Activated T-cell treated with anti-CD3 and anti-CD28 coated beads for 48 hours (primary cell): ENCODE data around the gene CTBP1.
"Not testable (repeated sequence)": the region's sequence is repeated elsewhere in the genome, so short reads cannot be mapped to it uniquely, and the experiment has no call there.

Experiments
- DNase-seq: peaks from one replicate; pipeline ENCODE4 v3.0.0-alpha.2; 2020; ENCODE audit warnings: low read depth

CTBP1 gene

DNA sequence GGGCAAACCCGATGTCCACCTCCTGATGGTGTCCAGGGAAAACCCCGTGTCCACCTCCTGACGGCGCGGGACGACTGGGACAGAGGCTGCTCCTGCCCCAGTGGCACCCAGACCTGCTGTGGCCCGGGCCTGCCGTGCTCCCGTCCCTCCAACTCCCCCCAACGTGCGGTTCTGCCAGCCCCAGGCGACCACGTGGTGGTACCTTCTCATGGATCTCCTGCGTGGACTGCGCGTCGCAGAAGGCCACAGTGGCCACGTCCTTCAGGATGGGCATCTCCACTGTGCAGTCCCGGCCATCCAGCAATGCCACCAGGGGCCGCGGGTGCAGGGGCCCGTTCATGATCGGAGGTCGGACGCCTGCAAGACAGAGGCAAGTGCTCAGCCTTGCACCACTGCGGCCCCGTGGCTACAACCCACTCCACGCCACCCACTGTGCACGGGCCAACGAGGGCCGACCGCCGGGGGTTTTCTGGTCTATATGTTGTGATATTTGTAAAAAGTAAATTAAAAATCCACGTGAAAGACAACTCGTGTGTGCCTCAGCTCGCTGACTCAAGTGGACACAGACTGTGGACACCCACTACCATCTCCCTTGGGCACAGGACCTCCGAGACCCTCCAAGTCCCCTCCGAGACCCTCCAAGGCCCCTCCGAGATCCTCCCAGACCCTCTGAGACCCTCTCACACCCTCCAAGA, 10.8 kb downstream of the CTBP1 start:
- no peak for DNase-seq

DNA sequence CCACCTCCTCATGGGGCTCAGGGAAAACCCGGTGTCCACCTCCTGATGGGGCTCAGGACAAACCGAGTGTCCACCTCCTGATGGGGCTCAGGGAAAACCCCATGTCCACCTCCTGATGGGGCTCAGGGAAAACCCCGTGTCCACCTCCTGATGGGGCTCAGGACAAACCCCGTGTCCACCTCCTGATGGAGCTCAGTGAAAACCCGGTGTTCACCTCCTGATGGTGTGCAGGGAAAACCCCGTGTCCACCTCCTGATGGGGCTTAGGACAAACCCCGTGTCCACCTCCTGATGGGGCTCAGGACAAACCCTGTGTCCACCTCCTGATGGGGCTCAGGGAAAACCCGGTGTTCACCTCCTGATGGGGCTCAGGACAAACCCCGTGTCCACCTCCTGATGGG, 11.7 kb downstream of the CTBP1 start:
- not testable (repeated sequence) for DNase-seq

DNA sequence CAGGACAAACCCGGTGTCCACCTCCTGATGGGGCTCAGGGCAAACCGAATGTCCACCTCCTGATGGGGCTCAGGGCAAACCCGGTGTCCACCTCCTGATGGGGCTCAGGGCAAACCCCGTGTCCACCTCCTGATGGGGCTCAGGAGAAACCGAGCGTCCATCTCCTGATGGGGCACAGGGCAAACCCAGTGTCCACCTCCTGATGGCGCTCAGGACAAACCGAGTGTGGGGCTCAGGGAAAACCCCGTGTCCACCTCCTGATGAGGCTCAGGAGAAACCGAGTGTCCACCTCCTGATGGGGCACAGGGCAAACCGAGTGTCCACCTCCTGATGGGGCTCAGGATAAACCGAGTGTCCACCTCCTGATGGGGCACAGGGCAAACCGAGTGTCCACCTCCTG, 12.1 kb downstream of the CTBP1 start:
- DNase-seq: not testable (repeated sequence)

DNA sequence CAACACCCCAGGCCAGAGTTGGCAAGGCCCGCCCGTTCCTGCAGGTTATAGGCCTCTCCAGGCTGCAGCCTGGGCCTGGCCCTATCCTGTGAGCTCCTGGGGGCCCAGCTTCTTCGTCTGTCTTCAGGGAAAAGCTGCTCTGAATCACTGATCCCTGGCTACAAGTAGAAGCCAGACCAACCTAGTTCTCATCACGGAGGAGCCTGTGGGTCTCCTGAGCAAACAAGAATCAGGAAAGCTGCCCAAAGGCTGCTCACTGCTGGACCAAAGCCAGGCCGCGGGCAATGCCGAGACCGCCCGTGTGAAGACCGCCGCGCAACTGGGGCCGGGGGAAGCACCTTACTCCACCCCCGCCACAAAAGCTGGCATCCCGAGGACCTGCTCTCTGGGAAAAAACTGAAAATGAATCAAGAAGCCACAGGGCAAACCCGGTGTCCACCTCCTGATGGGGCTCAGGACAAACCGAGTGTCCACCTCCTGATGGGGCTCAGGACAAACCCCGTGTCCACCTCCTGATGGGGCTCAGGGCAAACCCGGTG, 12.8 kb downstream of the CTBP1 start:
- no peak for DNase-seq

DNA sequence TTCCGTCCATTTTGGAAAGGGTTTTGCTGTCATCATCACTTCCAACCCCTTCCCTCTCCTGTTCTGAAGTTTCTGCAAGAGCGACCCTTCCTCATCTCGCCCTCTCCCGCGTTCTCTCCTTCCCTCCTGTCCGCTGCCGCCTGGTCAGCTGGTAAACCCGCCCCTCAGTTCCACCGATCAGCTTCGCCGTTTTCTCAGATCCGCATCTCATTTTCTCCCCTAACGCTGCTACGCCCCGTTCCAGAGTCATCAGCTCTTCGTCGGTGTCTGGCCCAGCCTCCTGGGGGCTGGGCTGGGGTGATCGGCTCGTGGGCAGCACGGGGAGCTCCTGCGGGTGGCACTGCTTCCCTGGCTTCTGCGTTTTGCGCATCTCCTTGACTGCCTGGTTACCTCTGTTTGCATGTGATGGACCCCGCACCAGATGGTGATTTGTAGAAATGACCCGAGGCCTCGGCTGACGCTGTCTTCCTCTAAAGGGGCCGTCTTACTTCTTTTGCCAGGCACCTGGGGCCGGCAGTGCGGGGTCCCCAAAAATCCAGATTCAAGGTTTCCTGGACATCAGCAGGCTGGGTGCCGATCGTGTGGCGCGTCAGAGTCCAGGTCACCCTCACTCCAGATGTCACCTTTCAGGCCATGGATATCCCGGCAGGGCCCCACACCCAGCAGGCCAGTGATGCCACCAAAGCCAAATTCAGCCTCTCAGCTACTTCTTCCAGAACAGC, 13.4 kb downstream of the CTBP1 start:
- DNase-seq: no peak

DNA sequence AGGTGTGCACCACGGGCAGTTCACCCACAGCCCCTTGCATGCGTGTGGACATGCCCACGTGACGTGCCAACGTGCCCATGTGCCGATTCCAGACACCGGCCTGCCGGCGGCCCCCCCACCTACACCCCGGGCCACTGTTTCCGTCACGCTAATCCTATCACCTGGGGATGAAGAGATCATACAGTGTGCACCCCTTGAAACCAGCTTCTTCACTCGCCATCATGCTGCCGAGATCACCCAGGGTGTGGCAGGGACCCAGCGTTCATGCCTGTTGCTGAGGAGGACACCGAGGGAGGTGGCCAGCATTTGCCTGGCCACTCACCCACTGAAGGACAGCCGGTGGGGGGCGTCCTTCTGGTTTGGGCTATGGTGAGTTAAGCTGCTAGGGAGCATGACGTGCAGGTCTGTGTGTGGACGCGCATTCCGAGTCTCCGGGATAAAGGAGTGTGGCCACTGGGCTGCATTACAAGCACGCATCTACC, 14.1 kb downstream of the CTBP1 start:
- DNase-seq: no peak

DNA sequence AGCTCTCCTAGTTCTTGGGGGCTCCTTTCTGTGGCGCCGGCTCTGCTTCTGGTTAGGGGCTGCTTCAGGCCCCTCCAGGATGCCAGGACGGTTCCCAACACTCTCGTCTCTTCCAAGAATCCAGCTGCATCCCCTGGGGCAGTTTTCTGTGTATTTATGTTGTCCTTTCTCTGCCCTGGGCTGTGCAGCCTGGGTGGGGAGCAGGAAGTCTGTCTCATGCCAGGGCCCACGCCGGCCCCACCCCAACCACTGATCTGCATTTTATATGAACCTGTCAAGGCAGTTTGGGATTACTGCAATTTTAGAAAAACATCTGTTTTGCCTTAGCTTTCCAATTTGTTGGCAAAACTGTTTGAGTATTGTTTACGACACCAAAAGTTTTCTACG, 14.6 kb downstream of the CTBP1 start:
- DNase-seq: no peak

DNA sequence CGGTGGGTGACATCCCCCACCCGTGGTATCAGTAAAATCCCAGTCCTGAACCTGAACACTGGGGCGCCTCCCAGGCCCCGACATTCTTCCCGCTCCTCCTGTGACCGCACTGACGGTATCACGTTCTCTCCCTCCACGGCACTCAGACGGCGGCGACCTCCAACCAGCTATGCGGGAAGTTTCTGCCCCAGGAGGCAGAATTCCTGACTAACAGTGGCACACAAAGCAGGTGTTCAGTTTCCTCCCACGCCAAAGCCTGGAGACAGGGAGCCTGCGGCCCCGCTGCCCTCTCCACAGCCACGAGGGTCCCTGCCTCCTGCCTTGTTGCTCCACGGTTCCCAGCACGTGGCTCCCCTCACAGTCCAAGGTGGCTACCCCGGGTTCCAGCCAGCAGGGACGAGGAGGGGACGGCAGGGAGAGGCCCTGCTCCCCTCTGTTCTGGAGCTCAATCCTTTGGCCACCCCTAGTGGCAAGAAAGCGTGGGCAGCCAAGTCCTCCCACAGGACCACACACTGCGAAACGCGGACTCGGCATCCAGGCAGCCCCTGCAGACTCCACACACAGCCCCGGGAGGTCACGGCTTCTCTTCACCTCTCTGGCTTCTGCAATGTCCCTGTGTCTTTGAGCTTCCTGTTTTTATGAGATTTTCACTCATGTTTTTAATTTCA, 15.2 kb downstream of the CTBP1 start:
- DNase-seq: no peak

DNA sequence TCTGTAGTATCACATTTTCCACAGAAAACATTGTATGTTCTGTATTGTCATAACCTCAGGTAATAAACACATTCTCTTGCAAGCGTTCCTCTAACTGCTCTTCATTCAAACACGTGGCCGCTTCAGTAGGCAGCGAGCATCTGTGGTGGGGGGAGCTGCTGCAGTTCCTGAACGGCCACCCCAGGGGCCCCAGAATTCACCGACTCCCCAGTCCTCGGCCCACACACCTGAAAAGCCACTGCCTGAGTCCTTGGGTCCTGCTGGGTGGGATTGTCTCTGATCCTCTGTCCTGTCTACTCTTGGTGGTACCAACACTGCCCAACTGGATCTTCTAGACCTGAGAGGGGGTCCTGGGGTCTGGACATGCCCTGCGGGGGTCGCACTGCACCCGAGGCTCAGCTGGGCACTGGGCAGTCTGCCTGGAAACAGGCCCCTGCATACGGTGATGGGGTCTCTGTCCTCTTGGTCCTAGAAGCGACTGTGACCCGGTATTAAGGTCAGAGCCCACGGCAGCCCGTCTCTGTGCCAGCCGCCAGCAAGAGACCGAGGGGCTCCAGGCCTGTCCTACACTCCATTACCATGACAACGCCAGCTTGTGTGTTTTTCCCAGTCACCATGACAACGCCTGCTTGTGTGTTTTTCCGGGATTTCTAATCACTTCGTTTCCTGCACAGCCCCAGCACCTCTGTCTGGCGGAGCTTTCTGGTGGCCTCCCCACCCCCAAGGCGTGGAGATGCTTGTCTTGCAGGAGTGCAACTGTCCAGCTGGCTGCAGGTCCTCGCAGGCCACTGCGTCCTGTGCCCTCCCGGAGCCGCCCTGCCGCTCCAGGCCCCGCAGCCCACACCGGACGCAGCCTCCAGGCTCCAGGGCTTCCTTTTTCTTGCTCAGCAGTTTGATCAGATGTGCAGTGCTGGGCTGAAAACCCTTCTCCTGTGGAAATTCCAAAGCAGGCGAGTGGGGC, 16.0 kb downstream of the CTBP1 start:
- DNase-seq: no peak

DNA sequence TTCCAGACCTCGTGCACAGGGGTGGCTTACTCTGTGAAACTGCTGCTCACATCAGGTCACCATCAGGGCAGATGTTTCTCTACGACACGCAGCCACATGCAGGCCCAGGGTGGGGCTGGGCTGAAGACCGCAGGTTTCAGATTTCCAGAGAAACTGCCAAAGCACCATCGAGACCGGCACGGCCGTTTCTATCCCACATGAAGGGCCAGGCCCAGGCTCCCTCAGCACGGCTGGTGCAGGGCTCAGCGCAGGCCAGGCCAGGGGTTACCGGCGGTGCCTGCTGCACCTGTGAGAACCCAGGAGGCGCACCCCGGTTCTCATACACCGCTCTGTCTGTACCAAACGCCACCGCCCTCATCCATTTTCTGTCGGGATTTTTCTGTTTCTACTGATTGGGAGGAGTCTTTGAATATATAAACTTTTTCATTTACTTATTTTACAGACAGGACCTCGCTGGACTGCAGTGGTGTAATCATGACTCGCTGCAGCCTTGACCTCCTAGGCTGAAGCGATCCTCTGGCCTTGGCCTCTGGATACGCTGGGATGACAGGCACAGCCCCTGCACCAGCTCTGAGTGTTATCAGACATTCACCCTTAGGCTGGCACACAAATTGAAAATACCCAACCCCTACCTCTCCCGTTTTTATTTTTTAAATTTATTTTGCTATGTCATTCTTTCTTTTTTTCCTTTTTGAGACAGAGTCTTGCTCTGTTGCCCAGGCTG, 17.1 kb downstream of the CTBP1 start:
- DNase-seq: no peak

DNA sequence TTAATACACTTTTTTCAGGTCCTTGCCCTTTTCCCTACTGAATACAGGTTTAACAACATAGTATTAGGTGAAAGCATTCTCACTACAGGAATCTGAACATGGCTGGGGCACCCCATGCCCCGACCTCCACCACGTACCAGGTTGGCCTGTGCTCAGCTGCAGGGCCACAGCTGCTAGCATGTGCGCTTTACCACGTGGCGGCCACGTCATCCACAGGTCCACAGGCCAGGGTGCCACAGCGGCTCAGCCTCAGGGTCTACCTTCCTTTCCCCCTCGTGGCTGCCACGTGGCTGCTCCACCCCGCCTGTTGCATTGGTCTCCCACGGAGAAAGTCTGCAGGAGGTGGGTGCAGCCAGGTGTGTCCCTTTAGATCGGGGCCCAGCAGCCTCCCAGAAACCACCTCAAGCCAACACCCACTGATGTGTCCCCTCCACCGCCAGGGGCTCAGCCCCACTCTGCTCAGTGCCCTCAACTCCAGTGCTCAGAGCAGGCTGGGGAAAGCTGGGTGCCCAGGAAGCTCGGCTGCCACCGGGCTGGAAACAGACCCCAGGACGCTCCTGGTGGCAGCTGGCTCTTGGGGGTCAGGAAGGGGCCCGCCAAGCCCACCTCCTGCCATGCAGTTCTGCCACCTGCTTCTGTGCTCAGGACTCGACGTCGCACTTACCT, 17.8 kb downstream of the CTBP1 start:
- DNase-seq: no peak

DNA sequence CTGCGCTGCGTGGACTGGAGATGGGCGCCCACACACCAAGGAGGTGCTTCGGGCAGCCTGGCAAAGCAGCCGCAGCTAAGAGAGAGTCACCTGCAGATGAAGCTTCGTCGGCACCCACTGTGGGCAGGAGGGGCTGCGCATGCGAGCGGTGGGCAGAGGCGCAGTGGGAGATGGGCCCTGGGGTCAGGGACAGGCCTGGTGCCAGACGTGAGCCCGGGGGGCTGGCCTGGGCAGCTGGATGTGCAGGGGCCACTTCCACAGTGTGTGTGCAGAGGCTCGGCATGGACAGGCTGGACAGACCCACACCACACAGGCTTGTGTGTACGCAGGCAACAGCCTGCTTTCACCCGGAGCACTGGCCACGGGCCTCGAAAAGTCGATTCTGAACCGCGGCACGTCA, 18.6 kb downstream of the CTBP1 start:
- no peak for DNase-seq

DNA sequence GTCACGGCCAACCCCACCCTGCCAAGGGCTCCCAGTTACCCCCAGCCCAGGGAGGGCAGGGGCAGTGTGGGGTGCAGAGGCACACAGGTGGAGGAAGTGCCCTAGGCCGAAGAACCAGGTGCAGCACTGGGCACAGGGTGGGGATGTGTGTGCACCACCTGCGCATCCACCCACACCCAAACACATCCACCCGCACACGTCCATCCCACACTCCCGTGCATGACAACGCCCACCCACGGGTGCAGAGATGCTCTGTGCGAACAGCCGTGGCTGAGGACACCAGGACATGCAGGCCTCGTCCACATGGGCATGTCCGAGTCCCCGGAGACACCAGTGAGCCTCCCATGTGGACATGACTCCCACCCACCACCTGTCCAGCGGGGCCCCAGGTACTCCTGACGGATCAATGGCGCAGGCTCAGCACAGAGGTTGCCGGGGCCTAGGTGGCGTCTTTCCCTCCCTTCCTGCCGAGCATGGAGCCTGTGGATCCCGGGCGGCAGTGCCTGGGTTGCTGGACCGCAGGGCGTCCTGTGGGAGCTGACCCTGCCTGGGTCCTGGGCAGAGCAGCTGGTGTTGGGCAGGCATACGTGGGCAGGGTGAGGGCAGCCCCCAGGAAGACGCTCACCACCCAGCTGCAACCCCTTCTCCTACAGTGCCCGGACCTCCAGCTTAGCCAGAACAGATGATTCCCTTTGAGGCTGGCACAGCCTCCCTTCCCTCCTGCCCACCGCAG, 19.6 kb downstream of the CTBP1 start:
- no peak for DNase-seq

DNA sequence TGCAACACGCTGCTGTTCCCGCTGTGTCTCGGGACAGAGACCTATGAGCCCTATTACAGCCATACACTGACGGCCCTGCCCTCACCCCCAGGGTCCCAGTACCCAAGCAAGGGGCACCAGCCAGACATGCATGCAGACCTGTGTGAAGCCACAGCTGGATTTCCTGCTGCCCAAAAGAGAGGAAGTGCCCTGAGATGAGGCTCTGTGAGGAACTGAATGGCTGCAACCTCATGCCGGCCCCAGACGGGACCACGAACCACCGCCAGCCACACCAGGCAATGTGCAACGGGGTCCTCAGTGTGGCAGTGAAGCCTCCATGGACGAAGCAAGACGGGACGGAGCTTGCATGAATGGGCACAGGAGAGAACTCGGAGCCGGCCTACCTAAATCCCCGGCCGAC, 21.1 kb downstream of the CTBP1 start:
- no peak for DNase-seq

DNA sequence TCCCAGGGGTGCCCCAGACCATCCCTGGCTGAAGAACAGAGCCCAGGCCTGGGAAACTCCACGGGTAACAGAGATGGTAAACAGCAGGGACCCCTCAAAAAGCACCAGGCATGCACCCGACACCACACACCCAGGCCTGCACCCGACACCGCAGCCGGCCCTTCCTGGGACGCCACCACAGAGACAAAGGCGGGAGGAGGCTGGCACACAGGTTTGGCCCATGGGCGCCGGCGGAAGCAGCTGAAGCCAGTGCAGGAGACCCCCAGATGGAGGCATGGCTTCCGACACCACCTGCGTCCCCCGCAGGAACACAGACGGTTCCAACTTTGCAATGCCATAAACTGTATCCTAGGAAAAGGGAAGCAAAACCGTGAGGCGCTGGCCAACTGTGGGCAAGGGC, 22.3 kb downstream of the CTBP1 start:
- no peak for DNase-seq

DNA sequence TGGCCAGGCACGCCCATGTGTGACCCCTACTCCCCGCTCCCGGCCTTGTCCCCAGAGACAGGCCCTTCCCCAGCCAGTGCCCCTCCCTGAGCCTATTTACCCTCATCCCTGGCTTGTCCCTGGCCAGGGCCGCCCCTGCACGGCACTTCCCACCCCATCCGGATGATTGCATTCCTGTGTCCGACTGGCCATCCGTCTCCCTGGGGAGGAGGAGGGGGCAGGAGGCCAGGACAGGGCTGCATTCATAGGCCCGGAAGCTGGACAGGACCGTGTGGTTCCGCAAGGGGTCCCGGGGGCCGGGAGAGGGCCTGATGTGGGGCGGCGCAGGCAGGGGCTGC, 22.8 kb downstream of the CTBP1 start:
- no peak for DNase-seq

DNA sequence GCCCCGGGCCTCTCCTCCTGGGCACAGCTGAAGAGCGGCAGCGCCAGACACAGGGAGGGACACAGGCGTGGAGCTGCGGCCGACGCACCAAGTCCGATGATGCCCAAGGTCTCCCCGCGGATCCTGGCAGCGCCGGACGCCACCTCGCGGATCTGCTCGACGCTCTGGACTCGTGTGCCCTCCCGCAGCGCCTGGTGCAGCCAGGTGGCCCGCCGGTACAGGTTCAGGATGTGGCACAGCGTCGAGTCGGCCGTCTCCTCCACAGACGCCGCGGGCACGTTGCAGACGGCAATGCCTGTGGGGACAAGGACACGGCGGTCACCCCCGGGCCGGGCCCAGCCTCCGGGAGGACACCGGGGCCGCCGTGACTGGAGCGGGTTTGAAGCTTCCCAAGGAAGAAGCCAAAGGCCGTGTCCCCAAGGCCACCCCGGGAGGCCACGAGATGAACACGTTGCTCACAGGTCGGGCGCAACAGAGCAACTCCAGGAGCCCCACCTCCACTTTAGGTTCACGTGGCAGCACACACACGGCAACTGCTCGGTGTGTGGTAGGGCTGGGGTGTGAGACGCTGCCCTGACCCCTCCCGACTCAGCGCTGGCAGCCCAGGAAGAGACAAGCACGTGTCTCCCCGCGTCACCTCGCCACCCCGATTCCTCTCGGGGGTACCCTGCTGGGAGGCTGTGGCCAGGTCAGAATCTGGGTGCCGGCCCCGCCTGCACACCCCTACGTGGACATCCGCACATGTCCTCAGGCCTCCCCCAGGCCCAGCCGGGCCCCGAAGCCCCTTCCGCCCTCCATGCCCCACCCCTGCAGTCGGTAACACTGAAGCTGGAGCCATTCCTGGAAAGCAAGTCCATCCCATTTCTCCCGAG, 23.4 kb downstream of the CTBP1 start:
- DNase-seq: no peak

DNA sequence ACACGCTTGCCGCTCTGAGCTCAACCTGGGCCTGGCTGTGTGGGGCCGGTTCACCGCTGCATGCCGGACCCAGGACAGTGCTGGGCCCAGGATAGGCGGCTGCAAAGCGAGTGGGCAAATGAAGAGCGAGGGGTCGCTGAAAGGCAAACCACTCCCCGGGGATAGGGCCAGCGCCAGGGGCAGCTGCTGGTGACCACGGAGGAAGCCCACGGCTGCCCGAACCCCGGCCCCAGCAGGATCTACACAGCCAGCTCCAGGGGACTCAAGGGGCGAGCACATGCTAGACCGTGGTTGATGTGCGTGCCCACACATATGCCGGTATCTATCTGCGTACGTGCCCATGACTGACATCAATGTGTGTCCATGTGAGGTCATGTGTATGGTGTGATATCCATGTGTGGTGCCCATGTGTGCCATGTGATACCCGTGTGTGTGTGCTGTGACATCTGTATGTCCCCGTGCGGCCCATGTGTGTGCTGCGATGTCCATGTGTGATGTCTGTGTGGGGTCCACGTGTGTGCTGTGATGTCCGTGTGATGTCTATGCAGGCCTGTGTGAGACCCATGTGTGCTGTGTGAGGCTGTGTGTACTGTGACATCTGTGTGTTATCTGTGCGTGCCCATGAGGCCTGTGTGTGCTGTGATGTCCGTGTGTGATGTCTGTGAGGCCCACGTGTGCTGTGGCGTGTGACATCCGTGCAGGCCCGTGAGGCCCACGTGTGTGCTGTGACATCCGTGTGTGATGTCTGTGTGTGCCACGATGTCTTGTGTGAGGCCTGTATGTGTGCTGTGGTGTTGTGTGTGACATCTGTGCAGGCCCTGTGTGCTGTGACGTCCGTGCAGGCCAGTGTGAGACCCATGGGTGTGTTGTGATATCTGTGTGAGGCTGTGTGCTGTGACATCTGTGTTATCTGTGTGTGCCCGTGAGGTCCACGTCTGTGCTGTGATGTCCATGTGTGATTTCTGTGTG, 24.8 kb downstream of the CTBP1 start:
- no peak for DNase-seq
